ENCODE measurements around the gene DAPK2.

DNA sequence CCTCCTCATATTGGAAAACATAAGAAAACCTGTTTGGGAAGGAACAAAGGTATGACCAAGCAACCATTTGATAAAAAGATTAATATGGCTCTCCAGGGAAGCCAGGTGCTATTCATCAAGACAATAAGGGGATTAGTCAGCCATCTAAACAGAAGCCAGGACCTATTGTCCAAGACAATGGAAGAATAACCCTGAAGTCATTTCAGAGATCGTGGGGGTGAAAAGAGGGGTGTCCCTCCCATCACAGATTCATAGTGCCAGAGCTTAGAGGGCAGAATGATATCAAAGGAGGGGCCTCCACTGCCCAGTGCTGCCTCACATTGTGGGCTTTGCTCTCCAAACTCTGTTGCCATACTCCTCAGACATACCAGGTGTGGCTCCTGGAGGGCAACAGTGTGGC, 73.5 kb downstream of the DAPK2 start:
- TF ChIP-seq GATA3 (IDR thresholded peaks at IDR 0.05; ENCODE audit: low read depth, low read length) (no peak), GATA2 (IDR thresholded peaks at IDR 0.05; ENCODE audit: low read depth, low read length) (no peak)

All from SH-SY5Y (cell line).